GM19324 (cell line): ENCODE data around the gene RNF40.

Experiments
- ATAC-seq: cut with Tn5 transposase; IDR thresholded peaks from one replicate; pipeline ENCODE4 v1.9.1; 2021; ENCODE audit warnings: mild to moderate bottlenecking, moderate library complexity; ENCODE audit not compliant: unreplicated experiment, low FRiP score

Gene RNF40

GRCh38 chr16:30740364-30741251, 21.5 kb upstream of the RNF40 start:
- ATAC-seq = no peak

- no peak for ATAC-seq
Observed at GRCh38 chr16:30741461-30741914, 20.6 kb upstream of the RNF40 start.

GRCh38 chr16:30743716-30744115, 18.4 kb upstream of the RNF40 start:
- ATAC-seq = no peak

DNA sequence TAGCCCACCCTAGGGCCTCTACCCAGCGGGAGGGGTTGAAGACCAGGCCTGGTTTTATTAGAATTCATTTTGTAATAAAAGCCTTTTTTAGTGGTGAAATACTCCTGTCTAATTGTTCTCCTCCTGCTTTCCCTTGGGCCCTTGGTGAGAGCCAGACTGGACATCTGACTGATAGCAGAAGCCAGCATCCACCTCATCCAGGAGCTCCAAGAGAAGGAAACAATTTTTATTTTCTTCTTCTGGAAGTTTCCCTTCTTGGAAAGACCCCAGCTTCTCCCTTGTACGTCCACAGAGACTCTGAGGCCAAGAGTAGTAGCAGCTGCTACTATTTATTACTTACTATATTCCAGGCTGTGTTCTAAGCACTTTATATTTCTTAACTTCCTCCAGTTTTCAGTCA, 17.9 kb upstream of the RNF40 start:
- no peak for ATAC-seq

DNA sequence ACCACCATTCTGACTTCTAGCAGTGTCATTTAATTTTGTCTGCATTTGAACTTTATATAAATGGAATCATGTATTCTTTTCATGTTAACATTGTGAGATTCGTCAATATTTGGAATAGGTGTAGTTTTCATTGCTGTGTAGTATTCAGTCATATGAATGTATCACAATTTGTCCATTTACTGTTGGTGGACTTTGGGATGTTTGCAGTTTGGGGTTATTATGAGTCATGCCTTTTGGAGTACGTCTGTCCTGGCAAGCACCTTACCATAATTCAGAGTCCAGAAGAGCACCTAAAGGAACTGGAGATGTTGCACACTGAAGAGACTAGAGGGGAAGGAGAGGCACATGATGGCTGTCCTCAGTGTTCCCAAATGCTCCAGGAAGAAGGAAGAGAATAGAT, 17.0 kb upstream of the RNF40 start:
- no peak for ATAC-seq

DNA sequence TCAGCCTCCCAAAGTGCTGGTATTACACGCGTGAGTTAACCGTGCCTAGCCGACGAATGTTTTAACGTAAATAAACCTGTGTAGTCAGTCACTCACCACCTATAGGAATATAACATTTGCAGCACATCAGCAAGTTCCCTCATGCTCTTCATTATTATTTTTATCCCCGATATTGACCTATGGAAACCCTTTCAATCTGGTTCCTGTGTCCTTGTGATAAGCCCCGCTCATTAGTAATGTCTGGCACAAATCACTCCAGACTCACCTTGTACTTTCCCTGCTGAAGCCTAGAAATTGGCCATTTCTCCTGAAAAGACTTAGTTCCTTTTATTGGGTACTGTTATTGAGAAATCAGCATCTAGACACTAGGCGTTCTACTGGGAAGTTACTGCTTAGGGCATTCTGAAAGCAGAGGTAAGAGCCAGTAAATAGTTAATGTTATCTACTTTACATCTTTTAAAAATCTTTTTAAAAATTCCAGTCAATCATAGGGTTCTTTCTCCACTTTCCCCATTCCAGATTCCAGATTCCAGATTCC, 15.4 kb upstream of the RNF40 start:
- ATAC-seq = no peak

GRCh38 chr16:30747331-30747730, 14.8 kb upstream of the RNF40 start:
- no peak for ATAC-seq

DNA sequence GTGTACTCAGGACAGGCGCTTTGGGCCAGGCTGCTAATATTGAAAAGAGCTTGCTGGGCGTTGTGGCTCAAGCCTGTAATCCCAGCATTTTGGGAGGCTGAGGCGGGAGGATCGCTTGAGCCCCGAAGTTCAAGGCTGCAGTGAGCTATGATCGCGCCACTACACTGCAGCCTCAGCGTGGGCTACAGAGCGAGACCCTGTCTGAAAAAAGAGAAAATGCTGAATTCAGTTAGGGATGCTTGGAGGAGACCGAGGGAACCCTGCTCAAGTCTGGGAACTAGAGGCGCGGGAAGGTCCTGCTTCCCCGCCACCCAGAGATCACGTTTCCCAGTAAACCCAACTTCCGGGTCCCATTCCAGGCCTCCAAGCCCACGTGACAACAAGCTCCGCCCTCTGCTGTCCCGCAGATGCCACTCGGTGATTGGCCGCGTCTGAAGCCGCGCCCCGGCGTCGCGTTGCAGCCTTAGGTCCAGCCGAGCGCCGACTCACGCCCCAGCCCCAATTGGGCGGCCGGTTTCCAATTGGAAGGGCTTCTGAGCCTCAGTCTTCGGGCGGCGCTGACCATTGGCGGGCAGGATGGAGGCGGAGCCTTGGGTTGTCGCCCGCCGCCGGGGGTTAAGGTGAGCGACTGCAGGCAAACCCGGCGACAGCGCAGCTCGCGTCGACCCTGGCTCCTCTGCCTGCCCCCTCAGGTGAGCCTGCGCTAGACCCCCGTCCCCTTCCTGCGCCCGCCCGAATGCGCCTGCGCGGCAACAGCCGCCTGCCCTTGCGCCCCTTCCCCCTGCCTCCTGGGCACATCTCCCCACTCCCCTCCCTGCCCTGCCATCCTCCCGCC, 14.1 kb upstream of the RNF40 start, which contains the start of gene PHKG2:
TSS of gene PHKG2 (plus strand) at position 627 of the 835 bp plus-strand sequence. CDS start 396 bp downstream, outside the sequence.
- ATAC-seq = peak; percentile 97

GRCh38 chr16:30748634-30749445, 13.3 kb upstream of the RNF40 start:
- peak; percentile 9 for ATAC-seq

- ATAC-seq = no peak
Observed at GRCh38 chr16:30750201-30750600, 11.9 kb upstream of the RNF40 start.

- ATAC-seq = no peak
Observed at GRCh38 chr16:30750876-30751465, 11.2 kb upstream of the RNF40 start.

DNA sequence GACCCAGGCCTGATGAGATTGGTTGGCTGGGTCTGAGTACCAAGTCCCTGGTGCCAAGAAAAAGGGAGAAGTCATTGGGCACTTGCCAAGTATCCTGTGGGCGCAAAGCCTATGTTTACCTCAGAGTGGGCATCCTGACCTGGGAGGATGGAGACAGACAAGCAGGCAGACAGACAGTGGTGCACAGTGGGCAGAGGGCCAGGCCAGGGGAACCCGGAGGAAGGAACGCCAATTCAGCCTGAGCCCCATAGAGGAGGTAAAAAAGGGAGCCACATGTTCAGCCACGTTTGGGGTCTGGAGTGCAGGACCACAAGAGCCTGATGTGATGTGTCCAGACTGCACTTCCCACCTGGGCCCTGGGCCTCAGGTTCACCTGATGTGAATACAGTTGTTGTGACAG, 8.5 kb upstream of the RNF40 start:
- no peak for ATAC-seq

- no peak for ATAC-seq
Observed at GRCh38 chr16:30755955-30756780, 6.0 kb upstream of the RNF40 start.

- no peak for ATAC-seq
Observed at GRCh38 chr16:30756781-30757100, 5.4 kb upstream of the RNF40 start.

- ATAC-seq = no peak
Observed at GRCh38 chr16:30757316-30757715, 4.8 kb upstream of the RNF40 start.

GRCh38 chr16:30758988-30759491, 3.1 kb upstream of the RNF40 start:
- ATAC-seq = no peak

GRCh38 chr16:30760001-30760559, 2.0 kb upstream of the RNF40 start:
- ATAC-seq = no peak

GRCh38 chr16:30760577-30761426, 1.3 kb upstream of the RNF40 start:
- ATAC-seq = no peak
